ENCODE measurements around the gene MCOLN3. TPM values are rescaled to one million over a fixed set of nuclear protein-coding genes. Genes with fewer than 3 reads are reported as not detected.

Gene MCOLN3
- total RNA-seq, 1 donor from 2014 or later: not detected

DNA sequence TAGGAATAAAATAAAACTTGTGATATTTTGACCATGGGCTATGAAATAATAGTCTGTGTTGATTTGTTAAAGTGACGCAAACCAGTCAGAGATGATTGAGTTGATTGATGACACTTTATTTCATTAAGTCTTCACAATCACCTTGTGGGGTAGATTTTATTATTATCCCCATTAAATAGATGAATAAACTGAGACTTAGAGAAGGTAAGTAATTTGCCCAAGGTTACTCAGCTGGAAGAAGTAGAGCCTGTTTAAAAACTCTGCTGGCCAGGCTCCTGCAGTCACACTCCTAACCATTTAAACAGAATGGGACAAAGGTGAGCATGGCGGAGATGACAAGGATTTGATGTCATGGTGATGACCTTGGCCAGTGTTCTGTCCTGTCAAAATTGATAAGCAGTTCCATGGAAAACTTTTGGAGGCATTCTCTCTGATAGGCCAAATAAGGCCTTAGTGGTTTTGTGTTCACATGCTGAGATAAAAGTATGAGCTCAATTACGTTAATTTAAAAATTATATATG lies 22.7 kb upstream of the MCOLN3 start:
- no peak for DNase-seq (ENCODE audit: low spot score)

DNA sequence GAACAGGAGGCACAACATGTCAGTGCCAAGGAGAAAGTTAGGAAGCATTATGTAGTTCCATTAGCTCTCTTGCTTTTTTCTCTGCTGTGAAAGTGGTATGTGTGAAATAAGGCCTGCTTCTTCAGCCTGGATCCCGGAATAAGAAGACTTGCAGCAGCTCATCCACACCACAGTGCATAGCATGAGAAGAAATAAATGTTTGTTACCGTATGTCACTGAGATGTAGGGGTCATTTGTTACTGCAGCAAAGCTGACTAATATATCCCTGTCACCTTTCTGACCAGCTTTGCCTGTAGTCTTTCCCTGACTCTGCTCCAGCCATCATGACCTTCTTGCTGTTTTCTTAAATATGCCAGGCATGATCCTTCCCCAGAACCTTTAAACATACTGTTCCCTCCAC lies 20.5 kb upstream of the MCOLN3 start:
- no peak overlapping the region for H3K4me3 Mint-ChIP-seq (ENCODE audit: unreplicated experiment)
- no peaks in the 10 kb centered on the region for H3K36me3 Mint-ChIP-seq (ENCODE audit: low read depth)
- H3K27me3 Mint-ChIP-seq (ENCODE audit: low read depth): no peaks in the 10 kb centered on the region
- TF ChIP-seq, protein P1, sequence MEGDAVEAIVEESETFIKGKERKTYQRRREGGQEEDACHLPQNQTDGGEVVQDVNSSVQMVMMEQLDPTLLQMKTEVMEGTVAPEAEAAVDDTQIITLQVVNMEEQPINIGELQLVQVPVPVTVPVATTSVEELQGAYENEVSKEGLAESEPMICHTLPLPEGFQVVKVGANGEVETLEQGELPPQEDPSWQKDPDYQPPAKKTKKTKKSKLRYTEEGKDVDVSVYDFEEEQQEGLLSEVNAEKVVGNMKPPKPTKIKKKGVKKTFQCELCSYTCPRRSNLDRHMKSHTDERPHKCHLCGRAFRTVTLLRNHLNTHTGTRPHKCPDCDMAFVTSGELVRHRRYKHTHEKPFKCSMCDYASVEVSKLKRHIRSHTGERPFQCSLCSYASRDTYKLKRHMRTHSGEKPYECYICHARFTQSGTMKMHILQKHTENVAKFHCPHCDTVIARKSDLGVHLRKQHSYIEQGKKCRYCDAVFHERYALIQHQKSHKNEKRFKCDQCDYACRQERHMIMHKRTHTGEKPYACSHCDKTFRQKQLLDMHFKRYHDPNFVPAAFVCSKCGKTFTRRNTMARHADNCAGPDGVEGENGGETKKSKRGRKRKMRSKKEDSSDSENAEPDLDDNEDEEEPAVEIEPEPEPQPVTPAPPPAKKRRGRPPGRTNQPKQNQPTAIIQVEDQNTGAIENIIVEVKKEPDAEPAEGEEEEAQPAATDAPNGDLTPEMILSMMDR (IDR thresholded peaks at IDR 0.05): no peak
- no peaks in the 10 kb centered on the region for H3K4me1 Mint-ChIP-seq (ENCODE audit: low read depth)
- no peak for DNase-seq (ENCODE audit: low spot score)
- peaks cover 4% of the 10 kb centered on the region for H3K9me3 Mint-ChIP-seq (ENCODE audit: low read depth)
- H3K27ac Mint-ChIP-seq (ENCODE audit: unreplicated experiment): no peak overlapping the region

More for the DNA sequence above, 22.7 kb upstream of the MCOLN3 start:
- H3K36me3 Mint-ChIP-seq (ENCODE audit: low read depth): peaks cover 2% of the 10 kb centered on the region
- H3K4me1 Mint-ChIP-seq (ENCODE audit: low read depth): no peaks in the 10 kb centered on the region
- H3K4me3 Mint-ChIP-seq (ENCODE audit: unreplicated experiment): no peak overlapping the region
- H3K27ac Mint-ChIP-seq (ENCODE audit: unreplicated experiment): no peak overlapping the region
- H3K9me3 Mint-ChIP-seq (ENCODE audit: low read depth): peaks cover 16% of the 10 kb centered on the region
- no peaks in the 10 kb centered on the region for H3K27me3 Mint-ChIP-seq (ENCODE audit: low read depth)
- TF ChIP-seq, protein P1 (IDR thresholded peaks at IDR 0.05): no peak

DNA sequence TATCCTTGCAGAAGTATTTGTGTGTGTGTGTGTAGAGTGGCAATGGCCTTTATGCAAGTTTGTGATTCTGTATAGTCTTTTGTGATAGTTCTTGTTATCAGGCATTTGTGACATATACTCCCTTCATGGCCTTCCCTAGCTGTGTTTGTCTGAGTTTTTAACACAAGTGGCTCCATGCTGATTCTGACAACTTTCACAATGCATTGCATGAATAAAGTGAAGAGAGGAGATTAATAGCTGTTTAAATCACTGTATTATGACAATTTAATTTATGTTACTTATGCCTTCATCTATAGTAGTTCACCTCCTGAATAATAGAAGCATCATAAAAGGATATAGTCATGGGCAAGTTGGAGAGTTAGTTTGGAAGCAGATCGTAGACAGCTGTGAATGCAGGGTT lies 17.2 kb upstream of the MCOLN3 start:
- H3K9me3 Mint-ChIP-seq (ENCODE audit: low read depth): peaks cover 4% of the 10 kb centered on the region

DNA sequence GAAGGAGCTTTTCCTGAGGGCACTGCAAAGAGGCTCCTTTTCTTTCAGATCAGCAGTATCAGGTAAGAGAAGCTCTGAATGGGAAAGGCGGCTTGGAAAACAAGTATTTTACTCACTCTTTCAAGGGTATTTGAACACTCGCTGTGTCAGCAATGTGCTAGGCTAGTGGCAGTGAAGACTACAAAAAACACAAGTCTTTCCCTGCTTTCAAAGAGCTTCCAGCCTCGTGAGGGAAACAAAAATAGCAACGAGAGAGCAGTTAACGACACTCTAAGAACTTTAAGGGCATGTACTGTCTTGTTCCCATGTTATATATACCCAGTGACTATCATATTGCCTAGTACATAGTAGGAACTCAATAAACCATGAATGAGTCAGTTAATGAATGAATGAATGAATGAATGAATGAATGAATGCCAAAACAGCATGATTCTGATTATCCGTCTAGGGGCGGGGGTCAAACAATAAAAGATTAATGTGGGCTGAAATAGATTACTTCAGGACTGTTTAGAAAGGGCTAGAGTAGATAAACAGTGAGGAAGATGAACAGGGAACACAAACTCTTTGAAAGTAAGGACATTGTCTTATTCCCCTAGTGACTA lies 14.2 kb upstream of the MCOLN3 start:
- Mint-ChIP-seq H3K27me3 (ENCODE audit: low read depth) (peaks cover 1% of the 10 kb centered on the region), H3K27ac (ENCODE audit: unreplicated experiment) (peak overlapping the region; percentile 87), H3K4me1 (ENCODE audit: low read depth) (peaks cover 18% of the 10 kb centered on the region), H3K9me3 (ENCODE audit: low read depth) (no peaks in the 10 kb centered on the region), H3K4me3 (ENCODE audit: unreplicated experiment) (peak overlapping the region; percentile 79), H3K36me3 (ENCODE audit: low read depth) (no peaks in the 10 kb centered on the region)
- TF ChIP-seq, protein P1 (IDR thresholded peaks at IDR 0.05): no peak
- no peak for DNase-seq (ENCODE audit: low spot score)

More for the DNA sequence above, 17.2 kb upstream of the MCOLN3 start:
- TF ChIP-seq, protein P1 (IDR thresholded peaks at IDR 0.05): no peak
- Mint-ChIP-seq H3K27me3 (ENCODE audit: low read depth) (peaks cover 1% of the 10 kb centered on the region), H3K4me1 (ENCODE audit: low read depth) (peaks cover 18% of the 10 kb centered on the region), H3K4me3 (ENCODE audit: unreplicated experiment) (no peak overlapping the region), H3K36me3 (ENCODE audit: low read depth) (no peaks in the 10 kb centered on the region), H3K27ac (ENCODE audit: unreplicated experiment) (no peak overlapping the region)
- DNase-seq (ENCODE audit: low spot score): no peak

DNA sequence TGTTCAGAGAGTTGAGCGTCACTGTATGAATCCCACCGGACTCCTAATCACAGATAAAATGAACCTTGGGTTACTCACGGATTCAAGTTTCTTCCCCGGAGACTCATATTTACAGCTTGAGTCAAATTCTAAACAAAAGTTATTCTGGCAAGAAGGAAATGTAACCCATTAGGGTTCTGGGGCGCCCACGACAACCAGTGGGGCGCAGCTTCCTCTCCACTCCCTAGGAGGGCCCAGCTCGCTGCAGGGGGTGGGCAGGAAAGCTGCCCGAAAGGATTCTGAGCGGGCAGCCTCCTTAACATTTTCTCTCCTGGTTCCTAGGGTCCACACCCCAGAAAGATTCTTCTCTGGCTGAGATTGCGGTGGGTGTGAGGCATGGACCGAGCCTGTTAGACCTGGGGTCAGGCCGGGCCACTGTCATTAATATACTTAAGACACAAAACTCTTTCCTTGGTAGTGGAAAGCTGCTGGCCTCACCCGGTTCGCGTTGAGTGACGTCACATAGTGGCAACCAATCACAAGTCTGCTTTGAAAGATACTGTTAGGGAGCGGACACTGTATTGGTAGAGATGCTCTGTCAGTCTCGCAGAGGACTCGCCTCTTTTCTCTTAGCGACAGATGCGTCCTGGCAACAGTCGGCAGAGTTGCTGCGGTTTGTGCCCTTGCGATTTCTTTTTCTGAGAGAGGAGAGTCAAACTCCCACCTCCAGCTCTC lies 13.6 kb upstream of the MCOLN3 start:
- Mint-ChIP-seq H3K27ac (ENCODE audit: unreplicated experiment) (peak overlapping the region; percentile 87), H3K4me1 (ENCODE audit: low read depth) (peaks cover 18% of the 10 kb centered on the region), H3K4me3 (ENCODE audit: unreplicated experiment) (peak overlapping the region; percentile 79), H3K36me3 (ENCODE audit: low read depth) (no peaks in the 10 kb centered on the region), H3K27me3 (ENCODE audit: low read depth) (peaks cover 1% of the 10 kb centered on the region), H3K9me3 (ENCODE audit: low read depth) (no peaks in the 10 kb centered on the region)
- DNase-seq (ENCODE audit: low spot score): no peak
- TF ChIP-seq, protein P1 (IDR thresholded peaks at IDR 0.05): no peak
